WERI-Rb-1 (cell line): Measurements from ENCODE around the gene FBXO10.
A peak's percentile ranks its signal among the peaks of the same experiment; 100 is the strongest.
"Not testable (repeated sequence)": the region's sequence is repeated elsewhere in the genome, so short reads cannot be mapped to it uniquely, and the experiment has no call there.

Source experiments
- DNase-seq: peaks from one replicate; pipeline ENCODE4 v3.0.0-alpha.2; 2020
- H3K27ac ChIP-seq: fragments of 250-450 bp; sonication (Bioruptor Pico); 2 replicates; pipeline ENCODE4 v1.5.1; 2020; ENCODE audit warnings: mild to moderate bottlenecking, moderate library complexity
- H3K27me3 ChIP-seq: fragments of 250-450 bp; sonication (Bioruptor Pico); 2 replicates; pipeline ENCODE4 v1.5.1; 2021; ENCODE audit warnings: mild to moderate bottlenecking, low read depth, moderate library complexity; ENCODE audit not compliant: insufficient read depth, severe bottlenecking
- H3K36me3 ChIP-seq: fragments of 250-450 bp; sonication (Bioruptor Pico); 2 replicates; pipeline ENCODE4 v1.5.1; 2020; ENCODE audit warnings: mild to moderate bottlenecking, moderate library complexity
- H3K4me3 ChIP-seq: 2 replicates; pipeline ENCODE4 v1.5.1; 2011; ENCODE audit warnings: low read depth, mild to moderate bottlenecking, control low read depth, low read length
- H3K9me3 ChIP-seq: fragments of 250-450 bp; sonication (Bioruptor Pico); 2 replicates; pipeline ENCODE4 v1.5.1; 2021; ENCODE audit warnings: mild to moderate bottlenecking, moderate library complexity; ENCODE audit not compliant: severe bottlenecking
- TF ChIP-seq, protein P1 (sequence below): IDR thresholded peaks from 2 replicates; pipeline ENCODE4 v1.5.1; 2011; ENCODE audit warnings: low read depth, mild to moderate bottlenecking, control low read depth, inconsistent platforms, low read length

Gene FBXO10

DNA sequence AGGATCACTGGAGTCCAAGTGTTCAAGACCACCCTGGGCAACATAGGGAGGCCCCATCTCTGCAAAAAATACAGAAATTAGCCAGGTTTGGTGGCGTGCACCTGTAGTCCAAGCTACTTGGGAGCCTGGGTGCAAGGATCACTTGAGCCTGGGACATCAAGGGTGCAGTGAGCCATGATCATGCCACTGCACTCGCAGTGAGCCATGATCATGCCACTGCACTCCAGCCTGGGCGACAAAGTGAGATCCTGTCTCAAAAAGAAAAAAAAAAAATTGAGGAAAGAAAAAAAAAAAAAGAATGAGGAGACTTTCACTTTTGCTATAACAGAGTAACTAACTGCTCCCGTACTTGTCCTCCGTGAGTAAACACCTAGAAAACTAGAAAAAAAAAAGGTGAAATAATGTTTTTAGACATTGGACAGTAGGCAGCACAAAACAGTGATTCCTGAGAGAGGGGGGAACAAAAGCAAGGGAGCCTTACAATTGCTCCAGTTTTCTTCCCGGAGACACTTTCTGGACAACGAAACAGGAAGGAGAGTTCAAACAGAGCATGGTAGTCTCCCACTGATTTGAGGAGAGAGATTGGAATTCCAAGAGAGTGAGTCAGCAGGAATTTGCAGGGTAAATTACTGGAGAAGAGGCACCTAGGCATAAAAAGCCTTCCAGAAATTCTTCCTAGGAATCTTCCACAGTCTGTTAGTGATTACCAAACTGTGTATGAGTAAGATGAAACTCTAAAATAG lies 104.1 kb downstream of the FBXO10 start:
- Histone ChIP-seq H3K36me3 (no peaks in the 10 kb centered on the region), H3K27ac (no peak overlapping the region), H3K27me3 (no peaks in the 10 kb centered on the region), H3K4me3 (no peak overlapping the region), H3K9me3 (peaks cover 13% of the 10 kb centered on the region)
- DNase-seq = no peak
- TF ChIP-seq, protein P1, sequence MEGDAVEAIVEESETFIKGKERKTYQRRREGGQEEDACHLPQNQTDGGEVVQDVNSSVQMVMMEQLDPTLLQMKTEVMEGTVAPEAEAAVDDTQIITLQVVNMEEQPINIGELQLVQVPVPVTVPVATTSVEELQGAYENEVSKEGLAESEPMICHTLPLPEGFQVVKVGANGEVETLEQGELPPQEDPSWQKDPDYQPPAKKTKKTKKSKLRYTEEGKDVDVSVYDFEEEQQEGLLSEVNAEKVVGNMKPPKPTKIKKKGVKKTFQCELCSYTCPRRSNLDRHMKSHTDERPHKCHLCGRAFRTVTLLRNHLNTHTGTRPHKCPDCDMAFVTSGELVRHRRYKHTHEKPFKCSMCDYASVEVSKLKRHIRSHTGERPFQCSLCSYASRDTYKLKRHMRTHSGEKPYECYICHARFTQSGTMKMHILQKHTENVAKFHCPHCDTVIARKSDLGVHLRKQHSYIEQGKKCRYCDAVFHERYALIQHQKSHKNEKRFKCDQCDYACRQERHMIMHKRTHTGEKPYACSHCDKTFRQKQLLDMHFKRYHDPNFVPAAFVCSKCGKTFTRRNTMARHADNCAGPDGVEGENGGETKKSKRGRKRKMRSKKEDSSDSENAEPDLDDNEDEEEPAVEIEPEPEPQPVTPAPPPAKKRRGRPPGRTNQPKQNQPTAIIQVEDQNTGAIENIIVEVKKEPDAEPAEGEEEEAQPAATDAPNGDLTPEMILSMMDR = no peak

DNA sequence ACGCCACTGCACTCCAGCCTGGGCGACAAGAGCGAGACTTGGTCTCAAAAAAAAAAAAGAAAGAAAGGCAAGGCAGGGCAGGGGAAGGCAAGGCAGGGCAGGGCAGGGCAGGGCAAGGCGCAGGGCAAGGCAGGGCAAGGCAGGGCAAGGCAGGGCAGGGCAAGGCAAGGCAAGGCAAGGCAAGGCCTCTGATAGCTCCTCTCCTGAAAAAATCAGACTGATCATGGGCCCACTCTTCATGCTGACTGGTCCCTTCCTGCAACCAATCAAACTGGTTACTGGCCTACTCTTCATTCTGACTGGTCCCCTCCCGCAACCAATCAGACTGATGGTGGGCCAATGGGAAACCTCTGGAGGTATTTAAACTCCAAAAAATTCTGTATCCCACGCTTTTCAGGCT lies 107.6 kb downstream of the FBXO10 start:
- Histone ChIP-seq H3K27me3 (no peaks in the 10 kb centered on the region), H3K36me3 (peaks cover 7% of the 10 kb centered on the region), H3K27ac (no peak overlapping the region), H3K4me3 (no peak overlapping the region), H3K9me3 (peaks cover 1% of the 10 kb centered on the region)
- TF ChIP-seq, protein P1 = no peak
- DNase-seq = no peak

DNA sequence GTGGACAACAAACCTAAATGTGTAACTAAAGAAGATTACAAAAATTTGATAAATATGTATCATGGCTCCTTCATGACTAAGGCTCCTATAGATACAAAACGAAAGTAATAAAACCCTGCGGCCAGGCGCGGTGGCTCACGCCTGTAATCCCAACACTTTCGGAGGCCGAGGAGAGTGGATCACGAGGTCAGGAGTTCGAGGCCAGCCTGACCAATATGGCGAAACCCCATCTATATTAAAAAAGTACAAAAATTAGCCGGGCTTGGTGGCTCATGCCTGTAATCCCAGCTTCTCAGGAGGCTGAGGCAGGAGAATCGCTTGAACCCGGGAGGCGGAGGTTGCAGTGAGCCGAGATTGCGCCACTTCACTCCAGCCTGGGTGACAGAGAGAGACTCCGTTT lies 108.7 kb downstream of the FBXO10 start:
- Histone ChIP-seq H3K27ac (peak overlapping the region; percentile 98), H3K4me3 (peak overlapping the region; percentile 55)
- peak; percentile 19 for DNase-seq
- H3K27me3 ChIP-seq, H3K9me3 ChIP-seq, H3K36me3 ChIP-seq: not testable (repeated sequence)

DNA sequence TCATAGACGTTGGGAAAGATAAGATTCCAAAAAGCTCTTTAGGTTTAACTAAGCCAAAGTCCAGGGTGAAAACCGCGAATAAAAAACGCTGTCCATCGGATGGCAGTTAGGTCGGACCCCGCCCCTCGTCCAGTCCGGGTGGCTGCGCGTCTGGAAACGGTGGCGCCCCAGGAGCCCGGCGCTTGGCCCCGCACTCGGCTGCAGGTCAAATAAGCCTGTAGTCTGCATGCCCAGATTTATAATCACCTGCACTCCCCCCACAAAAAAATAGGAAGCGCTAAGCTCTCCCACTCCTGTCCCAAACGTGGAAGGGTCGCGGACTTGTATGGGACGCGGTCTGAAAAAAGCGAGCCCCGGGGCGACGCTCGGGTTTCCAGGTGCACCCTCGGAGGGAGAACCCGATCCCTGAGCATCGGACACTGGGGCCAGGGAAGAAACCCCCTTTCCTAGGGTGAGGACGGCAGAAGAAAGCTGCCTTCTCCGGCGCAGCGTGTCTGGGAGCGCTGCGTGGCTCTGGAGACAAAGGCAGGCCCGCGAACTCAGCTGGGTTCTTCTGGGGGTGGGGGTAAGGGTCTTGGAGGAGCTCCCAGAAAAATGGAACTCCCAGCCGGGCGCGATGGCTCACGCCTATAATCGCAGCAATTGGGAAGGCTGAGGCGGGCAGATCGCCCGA lies 110.0 kb downstream of the FBXO10 start:
- TF ChIP-seq, protein P1 = no peak
- Histone ChIP-seq H3K4me3 (peak overlapping the region; percentile 55), H3K27me3 (no peaks in the 10 kb centered on the region), H3K27ac (peak overlapping the region; percentile 98), H3K36me3 (peaks cover 9% of the 10 kb centered on the region), H3K9me3 (no peaks in the 10 kb centered on the region)
- DNase-seq = peak; percentile 92

DNA sequence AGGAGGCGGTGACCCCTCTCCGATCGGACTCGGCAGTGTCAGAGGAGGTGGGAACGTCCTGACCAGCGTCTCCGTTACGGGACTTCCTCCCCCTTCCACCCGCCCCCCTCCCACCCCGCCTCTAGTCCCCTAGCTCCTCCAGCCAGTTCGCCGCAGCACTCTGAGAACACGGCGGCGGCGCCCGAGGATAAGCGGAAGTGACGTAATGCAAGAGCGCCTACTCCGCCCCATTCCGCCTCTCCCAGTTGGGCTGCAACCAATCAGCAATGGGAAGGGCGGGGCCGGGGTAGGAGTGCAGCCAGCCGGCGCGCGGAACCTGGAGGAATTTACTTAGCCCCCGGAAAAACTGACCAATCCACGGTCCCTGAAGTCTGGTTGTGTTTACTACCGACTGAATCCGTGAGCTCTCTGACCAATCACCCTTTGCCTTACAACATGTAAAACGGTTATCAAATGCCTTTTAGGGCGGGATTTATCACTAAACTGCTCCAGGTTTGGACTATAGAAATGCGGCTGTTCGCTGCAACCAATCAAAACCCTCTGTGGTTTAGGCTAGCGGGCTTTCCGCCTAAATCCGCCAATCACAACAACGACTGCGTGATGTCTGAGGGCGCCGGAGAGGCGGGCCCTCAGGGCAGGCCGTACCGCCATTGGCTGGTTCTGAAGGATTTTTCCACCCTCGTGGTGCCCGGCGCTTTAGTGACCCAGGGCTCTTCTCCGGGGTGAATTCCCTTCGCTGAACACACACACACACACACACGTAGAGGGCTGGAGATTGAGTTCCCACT lies 110.7 kb downstream of the FBXO10 start, which contains the start of gene ZBTB5:
TSS of gene ZBTB5 (minus strand) at position 202 of the 788 bp plus-strand sequence. CDS start 22,899 bp downstream, outside the sequence.
- H3K36me3 ChIP-seq = peaks cover 9% of the 10 kb centered on the region
- peak; percentile 99 for DNase-seq
- no peaks in the 10 kb centered on the region for H3K9me3 ChIP-seq
- TF ChIP-seq, protein P1 = no peak
- H3K27ac ChIP-seq = peak within 1 kb of the TSS; percentile 98
- H3K4me3 ChIP-seq = peak within 1 kb of the TSS; percentile 55
- no peaks in the 10 kb centered on the region for H3K27me3 ChIP-seq
